MM.1S (cell line): ENCODE measurements around the gene IL1RAPL2.

Source experiments
- DNase-seq: peaks from one replicate; pipeline ENCODE4 v3.0.0-alpha.2; 2015
- H2AFZ ChIP-seq: fragments of 300-600 bp; sonication (generic); 2 replicates; pipeline ENCODE4 v1.6.0; 2016; ENCODE audit warnings: antibody characterized with exemption, low read length
- H3F3A ChIP-seq: fragments of 300-600 bp; sonication (generic); 2 replicates; pipeline ENCODE4 v1.6.1; 2016; ENCODE audit warnings: mild to moderate bottlenecking, antibody characterized with exemption, low read length, moderate library complexity, mixed read lengths; ENCODE audit not compliant: insufficient read depth
- H3K27ac ChIP-seq: fragments of 300-600 bp; sonication (generic); 2 replicates; pipeline ENCODE4 v1.5.1; 2016; ENCODE audit warnings: mild to moderate bottlenecking, low read length
- H3K27me3 ChIP-seq: fragments of 300-600 bp; sonication (generic); replicated peaks from 2 replicates; pipeline ENCODE4 v1.6.0; 2016; ENCODE audit warnings: low read length; ENCODE audit not compliant: insufficient read depth
- H3K36me3 ChIP-seq: fragments of 300-600 bp; sonication (generic); replicated peaks from 2 replicates; pipeline ENCODE4 v1.6.1; 2016; ENCODE audit warnings: mild to moderate bottlenecking, low read length, mixed read lengths; ENCODE audit not compliant: insufficient read depth
- H3K4me1 ChIP-seq: fragments of 300-600 bp; sonication (generic); 2 replicates; pipeline ENCODE4 v1.6.1; 2016; ENCODE audit warnings: low read length, mixed read lengths
- H3K4me2 ChIP-seq: fragments of 300-600 bp; sonication (generic); 2 replicates; pipeline ENCODE4 v1.6.0; 2016; ENCODE audit warnings: low read depth, low read length
- H3K4me3 ChIP-seq: fragments of 300-600 bp; sonication (generic); 2 replicates; pipeline ENCODE4 v1.5.1; 2016; ENCODE audit warnings: low read length, mixed read lengths
- H3K79me2 ChIP-seq: fragments of 300-600 bp; sonication (generic); 2 replicates; pipeline ENCODE4 v1.6.1; 2016; ENCODE audit warnings: mixed run types, low read length, mixed read lengths
- H3K9ac ChIP-seq: fragments of 300-600 bp; sonication (generic); 2 replicates; pipeline ENCODE4 v1.6.1; 2016; ENCODE audit warnings: low read length, mixed read lengths
- H3K9me2 ChIP-seq: fragments of 300-600 bp; sonication (generic); replicated peaks from 2 replicates; pipeline ENCODE4 v1.6.1; 2016; ENCODE audit warnings: mild to moderate bottlenecking, low read length, mixed read lengths; ENCODE audit not compliant: insufficient read depth
- H3K9me3 ChIP-seq: fragments of 300-600 bp; sonication (generic); replicated peaks from 2 replicates; pipeline ENCODE4 v1.6.1; 2016; ENCODE audit warnings: mild to moderate bottlenecking, low read length, mixed read lengths; ENCODE audit not compliant: insufficient read depth
- H4K20me1 ChIP-seq: fragments of 300-600 bp; sonication (generic); 2 replicates; pipeline ENCODE4 v1.6.1; 2016; ENCODE audit warnings: mild to moderate bottlenecking, low read length, moderate library complexity, mixed read lengths; ENCODE audit not compliant: insufficient read depth
- EZH2 ChIP-seq: fragments of 300-600 bp; sonication (generic); optimal IDR thresholded peaks from 2 replicates; pipeline ENCODE3; 2017; ENCODE audit warnings: low read depth, mild to moderate bottlenecking, antibody characterized with exemption, low read length, mixed read lengths
- EZH2phosphoT487 ChIP-seq: fragments of 300-600 bp; sonication (generic); IDR thresholded peaks from 2 replicates; pipeline ENCODE4 v1.6.1; 2018; ENCODE audit warnings: antibody characterized with exemption, low read length
- TF ChIP-seq, protein P1 (sequence below): fragments of 300-600 bp; sonication (generic); IDR thresholded peaks from 2 replicates; pipeline ENCODE4 v1.5.1; 2016; ENCODE audit warnings: antibody characterized with exemption, low read length, mixed read lengths

The IL1RAPL2 gene

DNA sequence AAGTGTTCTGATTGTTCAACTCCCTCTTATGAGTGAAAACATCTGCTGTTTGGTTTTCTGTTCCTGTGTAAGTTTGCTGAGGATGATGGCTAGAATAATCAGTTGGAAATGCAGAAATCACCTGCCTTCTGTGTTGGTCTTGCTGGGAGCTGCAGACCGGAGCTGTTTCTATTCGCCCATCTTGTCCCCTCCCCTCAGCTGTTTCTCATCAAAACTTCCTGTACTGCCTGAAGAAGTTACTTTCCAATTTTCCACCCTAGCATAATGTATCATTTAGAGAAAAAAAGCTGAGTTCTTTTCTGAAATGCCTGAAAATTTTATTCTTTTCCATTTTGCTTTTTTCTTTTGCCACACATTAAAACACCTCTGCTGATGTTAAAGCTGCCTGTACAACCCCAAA, 486.9 kb downstream of the IL1RAPL2 start:
- no peaks in the 10 kb centered on the region for H3F3A ChIP-seq
- H3K9ac ChIP-seq: no peak overlapping the region
- H3K4me2 ChIP-seq: no peak overlapping the region
- no peaks in the 10 kb centered on the region for H4K20me1 ChIP-seq
- H3K27ac ChIP-seq: no peak overlapping the region
- no peak overlapping the region for H3K4me3 ChIP-seq
- no peaks in the 10 kb centered on the region for H3K36me3 ChIP-seq
- no peak for DNase-seq
- H3K79me2 ChIP-seq: no peaks in the 10 kb centered on the region
- no peaks in the 10 kb centered on the region for H3K27me3 ChIP-seq
- no peak for TF ChIP-seq EZH2phosphoT487
- no peak for TF ChIP-seq EZH2
- TF ChIP-seq, protein P1, sequence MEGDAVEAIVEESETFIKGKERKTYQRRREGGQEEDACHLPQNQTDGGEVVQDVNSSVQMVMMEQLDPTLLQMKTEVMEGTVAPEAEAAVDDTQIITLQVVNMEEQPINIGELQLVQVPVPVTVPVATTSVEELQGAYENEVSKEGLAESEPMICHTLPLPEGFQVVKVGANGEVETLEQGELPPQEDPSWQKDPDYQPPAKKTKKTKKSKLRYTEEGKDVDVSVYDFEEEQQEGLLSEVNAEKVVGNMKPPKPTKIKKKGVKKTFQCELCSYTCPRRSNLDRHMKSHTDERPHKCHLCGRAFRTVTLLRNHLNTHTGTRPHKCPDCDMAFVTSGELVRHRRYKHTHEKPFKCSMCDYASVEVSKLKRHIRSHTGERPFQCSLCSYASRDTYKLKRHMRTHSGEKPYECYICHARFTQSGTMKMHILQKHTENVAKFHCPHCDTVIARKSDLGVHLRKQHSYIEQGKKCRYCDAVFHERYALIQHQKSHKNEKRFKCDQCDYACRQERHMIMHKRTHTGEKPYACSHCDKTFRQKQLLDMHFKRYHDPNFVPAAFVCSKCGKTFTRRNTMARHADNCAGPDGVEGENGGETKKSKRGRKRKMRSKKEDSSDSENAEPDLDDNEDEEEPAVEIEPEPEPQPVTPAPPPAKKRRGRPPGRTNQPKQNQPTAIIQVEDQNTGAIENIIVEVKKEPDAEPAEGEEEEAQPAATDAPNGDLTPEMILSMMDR: no peak
- no peak overlapping the region for H2AFZ ChIP-seq
- no peaks in the 10 kb centered on the region for H3K9me3 ChIP-seq
- no peaks in the 10 kb centered on the region for H3K9me2 ChIP-seq
- no peaks in the 10 kb centered on the region for H3K4me1 ChIP-seq

DNA sequence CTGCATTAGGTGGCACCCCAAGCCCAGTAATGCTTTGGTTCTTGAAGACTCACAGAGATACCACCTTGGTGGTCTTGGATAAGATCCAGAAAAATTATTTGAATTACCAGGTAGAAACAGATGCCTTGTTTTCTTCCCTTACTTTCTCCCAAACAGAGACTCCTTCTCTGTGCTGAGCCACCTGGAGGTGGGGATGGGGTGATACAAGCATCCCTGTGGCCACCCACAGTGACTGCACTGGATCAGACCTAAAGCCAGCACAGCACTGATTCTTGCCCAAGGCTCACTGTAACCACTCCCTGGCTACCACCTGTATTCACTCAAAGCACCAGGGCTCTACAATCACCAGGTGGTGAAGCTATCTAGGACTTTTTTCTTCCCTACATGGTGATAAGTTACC, 497.7 kb downstream of the IL1RAPL2 start:
- no peaks in the 10 kb centered on the region for H3K4me1 ChIP-seq
- no peaks in the 10 kb centered on the region for H3K36me3 ChIP-seq
- H3K4me3 ChIP-seq: no peak overlapping the region
- no peak for DNase-seq
- H2AFZ ChIP-seq: no peak overlapping the region
- no peaks in the 10 kb centered on the region for H3F3A ChIP-seq
- no peak overlapping the region for H3K9ac ChIP-seq
- TF ChIP-seq EZH2: no peak
- TF ChIP-seq, protein P1: no peak
- no peak for TF ChIP-seq EZH2phosphoT487
- H3K9me3 ChIP-seq: no peaks in the 10 kb centered on the region
- no peaks in the 10 kb centered on the region for H3K9me2 ChIP-seq
- no peaks in the 10 kb centered on the region for H3K79me2 ChIP-seq
- H3K4me2 ChIP-seq: no peak overlapping the region
- H3K27me3 ChIP-seq: no peaks in the 10 kb centered on the region
- H3K27ac ChIP-seq: no peak overlapping the region
- no peaks in the 10 kb centered on the region for H4K20me1 ChIP-seq

DNA sequence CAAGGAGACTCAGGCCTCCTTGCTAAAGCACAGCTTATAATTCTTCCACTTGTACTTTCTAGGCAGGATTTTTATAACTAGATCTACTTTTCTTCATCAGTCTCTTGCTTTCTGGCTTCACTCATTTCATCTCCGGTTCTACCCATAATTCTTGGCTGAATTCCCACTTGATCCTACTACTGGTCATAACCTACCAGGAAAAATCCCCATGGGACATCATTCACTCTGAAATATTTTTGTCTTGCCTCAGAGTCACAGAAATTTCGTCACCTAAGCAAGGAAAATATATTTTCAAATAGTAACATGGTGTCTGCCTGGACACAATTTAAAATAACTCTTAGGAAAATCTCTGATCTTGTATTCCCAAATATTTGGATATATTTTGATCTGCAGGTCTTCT, 532.2 kb downstream of the IL1RAPL2 start:
- no peaks in the 10 kb centered on the region for H3K36me3 ChIP-seq
- no peak overlapping the region for H3K9ac ChIP-seq
- H3K4me2 ChIP-seq: no peak overlapping the region
- no peak for DNase-seq
- no peaks in the 10 kb centered on the region for H3K9me2 ChIP-seq
- H4K20me1 ChIP-seq: no peaks in the 10 kb centered on the region
- no peaks in the 10 kb centered on the region for H3K79me2 ChIP-seq
- no peaks in the 10 kb centered on the region for H3K27me3 ChIP-seq
- H3K27ac ChIP-seq: no peak overlapping the region
- H3F3A ChIP-seq: no peaks in the 10 kb centered on the region
- no peak for TF ChIP-seq EZH2
- TF ChIP-seq, protein P1: no peak
- TF ChIP-seq EZH2phosphoT487: no peak
- H3K4me1 ChIP-seq: no peaks in the 10 kb centered on the region
- H3K9me3 ChIP-seq: no peaks in the 10 kb centered on the region
- no peak overlapping the region for H2AFZ ChIP-seq
- no peak overlapping the region for H3K4me3 ChIP-seq
